Measurements from ENCODE around the gene LSR. TPM values are rescaled to one million over a fixed set of nuclear protein-coding genes. Genes with fewer than 3 reads are reported as not detected.

The LSR gene
- total RNA-seq, 1 donor from 2014 or later: 97.1 TPM

DNA sequence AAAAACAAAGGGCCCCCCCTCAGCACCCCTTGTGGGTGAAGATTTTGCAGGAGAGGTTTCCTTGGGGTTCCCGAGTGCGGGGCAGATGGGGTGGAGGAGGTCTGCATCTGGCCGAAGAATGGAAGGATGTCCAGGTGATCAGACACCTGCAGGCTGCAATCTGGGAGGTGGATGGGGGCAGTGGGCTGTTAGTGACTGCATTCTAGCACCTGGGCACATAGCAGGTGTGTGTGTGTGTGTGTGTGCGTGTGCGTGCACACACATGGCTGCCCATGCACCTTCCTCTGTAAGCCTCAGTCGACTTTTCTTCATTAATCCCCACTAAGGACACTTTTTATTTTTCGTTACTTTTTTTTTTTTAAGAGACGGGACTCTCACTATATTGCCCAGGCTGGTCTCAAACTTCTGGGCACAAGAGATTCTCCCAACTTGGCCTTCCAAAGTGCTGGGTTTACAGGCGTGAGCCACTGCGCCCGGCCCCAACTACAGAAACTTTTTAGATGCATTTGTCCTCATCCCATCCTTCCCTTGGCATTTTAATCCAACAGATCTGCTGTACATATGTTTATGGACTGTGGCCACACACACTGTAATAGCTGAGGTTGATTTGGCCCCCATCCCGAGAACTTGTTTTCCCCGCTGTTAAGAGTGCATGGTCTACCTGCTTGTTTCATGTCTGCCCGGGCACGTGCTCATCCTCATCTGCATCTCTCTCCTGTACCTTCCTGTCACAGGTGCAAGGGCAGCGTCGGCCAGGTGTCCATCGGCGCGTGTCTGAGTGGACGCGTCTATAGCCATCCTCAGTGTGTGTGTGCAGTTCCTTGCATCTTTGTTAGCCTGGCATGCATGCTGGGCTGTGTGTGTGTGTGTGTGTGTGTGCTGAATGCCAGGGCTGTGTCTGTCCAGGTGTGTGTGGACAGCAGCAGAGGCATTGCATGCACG lies 43.9 kb downstream of the LSR start:
- no peak for DNase-seq (ENCODE audit: low read depth)
- TF ChIP-seq, protein P1, sequence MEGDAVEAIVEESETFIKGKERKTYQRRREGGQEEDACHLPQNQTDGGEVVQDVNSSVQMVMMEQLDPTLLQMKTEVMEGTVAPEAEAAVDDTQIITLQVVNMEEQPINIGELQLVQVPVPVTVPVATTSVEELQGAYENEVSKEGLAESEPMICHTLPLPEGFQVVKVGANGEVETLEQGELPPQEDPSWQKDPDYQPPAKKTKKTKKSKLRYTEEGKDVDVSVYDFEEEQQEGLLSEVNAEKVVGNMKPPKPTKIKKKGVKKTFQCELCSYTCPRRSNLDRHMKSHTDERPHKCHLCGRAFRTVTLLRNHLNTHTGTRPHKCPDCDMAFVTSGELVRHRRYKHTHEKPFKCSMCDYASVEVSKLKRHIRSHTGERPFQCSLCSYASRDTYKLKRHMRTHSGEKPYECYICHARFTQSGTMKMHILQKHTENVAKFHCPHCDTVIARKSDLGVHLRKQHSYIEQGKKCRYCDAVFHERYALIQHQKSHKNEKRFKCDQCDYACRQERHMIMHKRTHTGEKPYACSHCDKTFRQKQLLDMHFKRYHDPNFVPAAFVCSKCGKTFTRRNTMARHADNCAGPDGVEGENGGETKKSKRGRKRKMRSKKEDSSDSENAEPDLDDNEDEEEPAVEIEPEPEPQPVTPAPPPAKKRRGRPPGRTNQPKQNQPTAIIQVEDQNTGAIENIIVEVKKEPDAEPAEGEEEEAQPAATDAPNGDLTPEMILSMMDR (conservative IDR thresholded peaks at IDR 0.05; ENCODE audit: low read depth, low read length): no peak
- no peak overlapping the region for H3K4me3 ChIP-seq (ENCODE audit: low read depth, low read length)

GRCh38 chr19:35293363-35293739 lies 44.5 kb downstream of the LSR start:
- DNase-seq (ENCODE audit: low read depth): no peak
- no peak overlapping the region for H3K4me3 ChIP-seq (ENCODE audit: low read depth, low read length)
- TF ChIP-seq, protein P1 (conservative IDR thresholded peaks at IDR 0.05; ENCODE audit: low read depth, low read length): no peak

- no peak for DNase-seq (ENCODE audit: low read depth)
- H3K4me3 ChIP-seq (ENCODE audit: low read depth, low read length): no peak overlapping the region
- TF ChIP-seq, protein P1 (conservative IDR thresholded peaks at IDR 0.05; ENCODE audit: low read depth, low read length): no peak
These were observed 45.0 kb downstream of the LSR start for GRCh38 chr19:35293808-35294207.

DNA sequence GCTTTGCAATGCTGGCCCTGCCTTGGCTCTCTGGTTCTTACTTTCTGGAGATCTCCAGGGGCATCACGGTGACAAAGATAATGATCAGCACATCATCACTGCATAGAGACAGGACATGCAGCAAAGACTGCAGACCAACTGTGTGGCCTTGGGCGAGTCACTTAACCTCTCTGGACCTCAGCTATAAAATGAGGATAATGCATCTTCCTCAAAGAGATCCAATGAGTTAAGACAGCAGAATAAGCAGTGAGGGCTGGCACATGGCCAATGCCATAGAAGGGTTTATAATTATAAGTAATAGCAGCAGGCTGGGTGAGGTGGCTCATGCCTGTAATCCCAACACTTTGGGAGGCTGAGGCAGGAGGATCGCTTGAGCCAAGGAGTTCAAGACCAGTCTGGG lies 45.5 kb downstream of the LSR start:
- TF ChIP-seq, protein P1 (conservative IDR thresholded peaks at IDR 0.05; ENCODE audit: low read depth, low read length): no peak
- no peak for DNase-seq (ENCODE audit: low read depth)
- H3K4me3 ChIP-seq (ENCODE audit: low read depth, low read length): no peak overlapping the region

DNA sequence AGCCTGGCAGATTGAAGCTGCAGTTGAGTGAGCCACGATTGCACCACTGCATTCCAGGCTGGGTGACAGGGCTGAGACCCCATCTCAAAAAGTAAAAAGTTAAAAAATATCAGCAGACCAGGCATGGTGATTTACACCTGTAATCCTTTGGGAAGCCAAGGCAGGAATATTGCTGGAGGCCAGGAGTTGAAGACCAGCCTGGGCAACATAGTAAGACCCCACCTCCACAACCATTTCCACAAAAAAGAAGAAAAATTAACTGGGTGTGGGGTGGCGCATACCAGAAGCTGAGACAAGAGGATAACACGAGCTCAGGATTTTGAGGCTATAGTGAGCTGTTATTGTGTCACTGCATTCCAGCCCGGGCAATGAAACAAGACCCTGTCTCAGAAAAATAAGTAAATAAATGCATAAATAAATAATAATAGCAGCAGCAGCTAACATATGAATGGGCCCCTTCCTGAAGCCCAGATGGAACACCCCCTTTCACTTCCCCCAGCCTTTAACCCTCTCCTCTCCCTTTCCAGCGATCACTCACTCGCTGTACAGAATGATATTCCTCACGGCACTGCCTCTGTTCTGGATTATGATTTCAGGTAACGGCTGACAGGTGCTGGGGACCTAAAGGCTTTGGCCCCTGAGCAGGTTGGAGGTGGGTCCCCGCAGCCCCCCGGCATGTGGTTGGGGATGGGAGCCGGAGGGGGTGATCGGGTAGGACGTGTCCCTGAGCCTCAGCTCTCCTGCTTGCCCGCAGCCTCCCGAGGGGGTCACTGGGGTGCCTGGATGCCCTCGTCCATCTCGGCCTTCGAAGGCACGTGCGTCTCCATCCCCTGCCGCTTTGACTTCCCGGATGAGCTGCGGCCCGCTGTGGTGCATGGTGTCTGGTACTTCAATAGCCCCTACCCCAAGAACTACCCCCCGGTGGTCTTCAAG lies 46.3 kb downstream of the LSR start:
- TF ChIP-seq, protein P1 (conservative IDR thresholded peaks at IDR 0.05; ENCODE audit: low read depth, low read length): no peak
- no peak for DNase-seq (ENCODE audit: low read depth)

GRCh38 chr19:35295792-35296462 lies 47.1 kb downstream of the LSR start:
- DNase-seq (ENCODE audit: low read depth): no peak
- no peak overlapping the region for H3K4me3 ChIP-seq (ENCODE audit: low read depth, low read length)
- TF ChIP-seq, protein P1 (conservative IDR thresholded peaks at IDR 0.05; ENCODE audit: low read depth, low read length): no peak

More for the DNA sequence above, 46.3 kb downstream of the LSR start:
- H3K4me3 ChIP-seq (ENCODE audit: low read depth, low read length): no peak overlapping the region

Measured in epithelial cell of proximal tubule (primary cell).